ENCODE data around the gene LMF1. TPM values are rescaled to one million over a fixed set of nuclear protein-coding genes. Genes with fewer than 3 reads are reported as not detected.

Gene LMF1
- total RNA-seq, 1 experiment from 2014 or later: 12.8 TPM

GRCh38 chr16:899683-900060 is 71.1 kb downstream of the LMF1 start:
- Histone ChIP-seq H3K27ac (ENCODE audit: low read depth, low read length) (no peak overlapping the region), H3K4me2 (ENCODE audit: low read length) (no peak overlapping the region), H4K20me1 (ENCODE audit: insufficient read depth) (no peaks in the 10 kb centered on the region), H3K9me3 (ENCODE audit: control insufficient read depth in 1 of 2, insufficient read depth in 1 of 2, low read depth in 1 of 2, low read length in 2 of 2) (no peaks in the 10 kb centered on the region), H3K36me3 (ENCODE audit: control insufficient read depth in 1 of 2, insufficient read depth in 2 of 2, low read length in 2 of 2) (no peaks in the 10 kb centered on the region), H3K9ac (ENCODE audit: low read length) (no peak overlapping the region), H3K9me2 (ENCODE audit: insufficient read depth) (no peaks in the 10 kb centered on the region), H3K79me2 (ENCODE audit: insufficient read depth, low read length) (no peaks in the 10 kb centered on the region), H2AFZ (ENCODE audit: low read depth, low read length, poor library complexity, severe bottlenecking) (no peak overlapping the region), H3K4me1 (ENCODE audit: control insufficient read depth in 1 of 2, insufficient read depth in 2 of 2, low read length in 2 of 2) (no peaks in the 10 kb centered on the region), H3K27me3 (ENCODE audit: insufficient read depth, low read length) (no peaks in the 10 kb centered on the region), H3K4me3 (replicated peaks in 1 of 2; ENCODE audit: low read depth in 1 of 2, low read length in 2 of 2) (no peak overlapping the region)
- RAD21 ChIA-PET (ENCODE audit: low non-redundant PET in 1 of 2, low total read pairs in 2 of 2, uncharacterized antibody in 2 of 2, unreplicated experiment in 2 of 2): no interaction called here
- CTCF ChIA-PET: no interaction called here
- DNase-seq (ENCODE audit: low read depth, low spot score) (no peak), ATAC-seq (no peak)
- intact Hi-C loops (cut with micrococcal nuclease): loop anchor here (10.0 kb wide), 1 partner anchor 155 kb away; no protein-coding TSS in a partner anchor
- no TSS peak for BruUV-seq (replicated peaks)
- TF ChIP-seq ELF1 (IDR thresholded peaks at IDR 0.05; ENCODE audit: borderline replicate concordance, low read depth) (no peak), YY1 (IDR thresholded peaks at IDR 0.05; ENCODE audit: extremely low read depth, insufficient replicate concordance, low read depth, low read length) (no peak)
- POLR2A ChIA-PET: no interaction called here

DNA sequence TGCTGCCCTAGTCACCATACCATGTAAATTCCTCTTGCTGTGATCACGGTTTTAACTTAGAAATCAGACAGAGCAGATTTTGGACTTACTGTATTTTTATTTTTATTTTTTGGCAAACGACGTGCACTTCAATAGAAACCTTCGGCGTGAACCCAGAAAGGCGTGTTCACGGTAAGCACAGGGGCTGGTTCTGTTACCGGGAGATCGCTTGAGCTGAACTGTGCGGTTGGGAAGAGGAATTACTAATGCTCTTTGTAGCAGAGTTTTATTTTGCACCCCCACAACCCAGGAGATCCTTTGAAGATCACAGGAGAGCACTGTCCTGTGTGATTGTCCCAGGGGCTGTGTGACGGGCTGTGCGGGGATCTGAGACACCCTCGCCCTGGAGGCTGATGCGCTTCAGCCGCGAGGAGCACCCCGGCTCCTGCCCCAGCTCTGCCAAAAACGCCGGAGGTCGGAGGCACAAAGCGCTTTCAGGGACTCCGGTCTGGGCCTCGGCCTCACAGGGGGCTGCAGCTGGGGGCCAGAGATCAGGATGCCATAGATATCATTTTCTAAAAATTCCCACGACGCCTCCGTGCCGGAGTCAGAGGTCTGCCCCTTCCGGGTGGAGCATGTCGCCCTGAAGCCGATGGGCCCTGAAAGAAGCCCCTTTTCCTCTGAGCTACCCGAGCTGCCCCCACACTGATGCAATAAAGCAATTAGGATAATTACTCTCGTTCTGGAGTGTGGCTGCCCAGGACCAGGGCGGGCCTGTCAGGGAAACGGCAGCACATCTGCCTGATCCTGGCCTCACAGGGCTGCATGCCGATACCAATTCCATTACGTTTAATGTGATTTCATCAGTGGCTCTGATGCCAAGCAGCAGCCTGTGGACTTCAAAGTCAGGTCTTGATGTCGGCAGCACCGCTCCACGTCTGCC is 71.8 kb downstream of the LMF1 start:
- Histone ChIP-seq H3K9ac (ENCODE audit: low read length) (no peak overlapping the region), H3K9me3 (ENCODE audit: control insufficient read depth in 1 of 2, insufficient read depth in 1 of 2, low read depth in 1 of 2, low read length in 2 of 2) (no peaks in the 10 kb centered on the region), H2AFZ (ENCODE audit: low read depth, low read length, poor library complexity, severe bottlenecking) (no peak overlapping the region), H3K27ac (ENCODE audit: low read depth, low read length) (no peak overlapping the region), H3K4me1 (ENCODE audit: control insufficient read depth in 1 of 2, insufficient read depth in 2 of 2, low read length in 2 of 2) (no peaks in the 10 kb centered on the region), H3K4me3 (replicated peaks in 1 of 2; ENCODE audit: low read depth in 1 of 2, low read length in 2 of 2) (no peak overlapping the region), H3K4me2 (ENCODE audit: low read length) (no peak overlapping the region), H4K20me1 (ENCODE audit: insufficient read depth) (no peaks in the 10 kb centered on the region), H3K9me2 (ENCODE audit: insufficient read depth) (no peaks in the 10 kb centered on the region), H3K36me3 (ENCODE audit: control insufficient read depth in 1 of 2, insufficient read depth in 2 of 2, low read length in 2 of 2) (no peaks in the 10 kb centered on the region), H3K79me2 (ENCODE audit: insufficient read depth, low read length) (no peaks in the 10 kb centered on the region), H3K27me3 (ENCODE audit: insufficient read depth, low read length) (no peaks in the 10 kb centered on the region)
- ChIA-PET POLR2A (no interaction called here), CTCF (no interaction called here), RAD21 (ENCODE audit: low non-redundant PET in 1 of 2, low total read pairs in 2 of 2, uncharacterized antibody in 2 of 2, unreplicated experiment in 2 of 2) (no interaction called here)
- no peak for ATAC-seq
- BruUV-seq (replicated peaks): no TSS peak
- intact Hi-C loops (cut with micrococcal nuclease): loop anchor here (10.0 kb wide), 1 partner anchor 156 kb away; no protein-coding TSS in a partner anchor
- DNase-seq (ENCODE audit: low read depth, low spot score): no peak
- TF ChIP-seq CBX3 (IDR thresholded peaks at IDR 0.05; ENCODE audit: low read depth) (no peak), RAD21 (IDR thresholded peaks at IDR 0.05; ENCODE audit: low read depth) (no peak), CTCF (IDR thresholded peaks at IDR 0.05 in 2 of 3, conservative IDR thresholded peaks at IDR 0.05 in 1 of 3; ENCODE audit: borderline replicate concordance in 1 of 3, insufficient read depth in 1 of 3, low read depth in 2 of 3, low read length in 2 of 3) (no peak), EGR1 (IDR thresholded peaks at IDR 0.05; ENCODE audit: low read depth) (no peak), EZH2 (IDR thresholded peaks at IDR 0.05) (no peak), POLR2AphosphoS5 (IDR thresholded peaks at IDR 0.05; ENCODE audit: low read depth, low read length) (no peak), SIN3A (IDR thresholded peaks at IDR 0.05; ENCODE audit: low read depth) (no peak), CEBPB (IDR thresholded peaks at IDR 0.05; ENCODE audit: low read depth) (no peak), JUND (IDR thresholded peaks at IDR 0.05) (no peak), ZNF274 (IDR thresholded peaks at IDR 0.05; ENCODE audit: low read depth, low read length) (no peak), SRF (IDR thresholded peaks at IDR 0.05; ENCODE audit: low read depth) (no peak), YY1 (IDR thresholded peaks at IDR 0.05; ENCODE audit: extremely low read depth, insufficient replicate concordance, low read depth, low read length) (no peak), EZH2phosphoT487 (IDR thresholded peaks at IDR 0.05; ENCODE audit: borderline replicate concordance) (no peak)
- TF ChIP-seq, protein P1, sequence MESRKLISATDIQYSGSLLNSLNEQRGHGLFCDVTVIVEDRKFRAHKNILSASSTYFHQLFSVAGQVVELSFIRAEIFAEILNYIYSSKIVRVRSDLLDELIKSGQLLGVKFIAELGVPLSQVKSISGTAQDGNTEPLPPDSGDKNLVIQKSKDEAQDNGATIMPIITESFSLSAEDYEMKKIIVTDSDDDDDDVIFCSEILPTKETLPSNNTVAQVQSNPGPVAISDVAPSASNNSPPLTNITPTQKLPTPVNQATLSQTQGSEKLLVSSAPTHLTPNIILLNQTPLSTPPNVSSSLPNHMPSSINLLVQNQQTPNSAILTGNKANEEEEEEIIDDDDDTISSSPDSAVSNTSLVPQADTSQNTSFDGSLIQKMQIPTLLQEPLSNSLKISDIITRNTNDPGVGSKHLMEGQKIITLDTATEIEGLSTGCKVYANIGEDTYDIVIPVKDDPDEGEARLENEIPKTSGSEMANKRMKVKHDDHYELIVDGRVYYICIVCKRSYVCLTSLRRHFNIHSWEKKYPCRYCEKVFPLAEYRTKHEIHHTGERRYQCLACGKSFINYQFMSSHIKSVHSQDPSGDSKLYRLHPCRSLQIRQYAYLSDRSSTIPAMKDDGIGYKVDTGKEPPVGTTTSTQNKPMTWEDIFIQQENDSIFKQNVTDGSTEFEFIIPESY (IDR thresholded peaks at IDR 0.05; ENCODE audit: extremely low read depth, insufficient replicate concordance, low read length): no peak
- TF ChIP-seq, protein P2, sequence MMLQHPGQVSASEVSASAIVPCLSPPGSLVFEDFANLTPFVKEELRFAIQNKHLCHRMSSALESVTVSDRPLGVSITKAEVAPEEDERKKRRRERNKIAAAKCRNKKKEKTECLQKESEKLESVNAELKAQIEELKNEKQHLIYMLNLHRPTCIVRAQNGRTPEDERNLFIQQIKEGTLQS (IDR thresholded peaks at IDR 0.05): no peak

All from HCT116 (cell line).